ENCODE data around the gene PTPN1. TPM values are rescaled to one million over a fixed set of nuclear protein-coding genes. Genes with fewer than 3 reads are reported as not detected.

Gene PTPN1
- total RNA-seq, 6 experiments from 2014 or later: 37.8 to 46.5 (median 45.2) TPM

- DNase-seq: no peak
- peaks cover 6% of the 10 kb centered on the region; the same call in 1 of the 2 replicates for H3K27me3 Mint-ChIP-seq (ENCODE audit: insufficient read depth)
- no peak for TF ChIP-seq CTCF (IDR thresholded peaks at IDR 0.05)
- H3K27ac Mint-ChIP-seq: no peak overlapping the region
- no peaks in the 10 kb centered on the region for H3K4me1 Mint-ChIP-seq (ENCODE audit: low read depth)
- H3K36me3 Mint-ChIP-seq (ENCODE audit: low read depth): no peaks in the 10 kb centered on the region
- H3K9me3 Mint-ChIP-seq: no peaks in the 10 kb centered on the region
- no peak overlapping the region for H3K4me3 Mint-ChIP-seq
These were observed 98.5 kb downstream of the PTPN1 start for GRCh38 chr20:50608750-50609104.

- no peaks in the 10 kb centered on the region for H3K4me1 Mint-ChIP-seq (ENCODE audit: low read depth)
- DNase-seq: no peak
These were observed 99.3 kb downstream of the PTPN1 start for GRCh38 chr20:50609438-50609989.

DNA sequence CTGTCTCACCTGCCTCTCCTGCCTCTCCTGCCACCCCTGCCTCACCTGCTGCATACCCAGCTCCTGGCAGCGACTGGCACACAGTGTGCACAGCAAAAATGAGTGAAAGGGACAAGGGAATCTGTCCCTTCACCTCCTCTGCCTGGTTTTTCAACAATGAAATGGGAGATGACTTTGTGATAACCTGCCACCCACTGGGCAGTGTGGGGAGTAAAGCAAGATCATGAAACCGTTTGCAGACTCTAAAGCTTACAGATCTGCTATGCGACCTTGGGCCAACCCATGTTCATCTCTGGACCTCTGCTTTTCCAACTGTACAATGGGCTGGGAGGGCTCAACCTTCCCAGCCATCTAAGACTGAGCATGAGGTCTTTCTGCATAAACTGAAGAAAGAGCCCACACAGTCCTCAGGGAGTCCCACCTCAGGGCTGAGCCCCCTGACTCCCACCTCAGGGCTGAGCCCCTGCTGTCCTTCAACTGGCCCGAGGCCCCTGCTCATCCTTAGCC is 100.1 kb downstream of the PTPN1 start:
- Mint-ChIP-seq H3K27ac (no peak overlapping the region), H3K4me1 (ENCODE audit: low read depth) (no peaks in the 10 kb centered on the region), H3K27me3 (ENCODE audit: insufficient read depth) (peaks cover 9% of the 10 kb centered on the region), H3K4me3 (no peak overlapping the region), H3K36me3 (ENCODE audit: low read depth) (no peaks in the 10 kb centered on the region), H3K9me3 (no peaks in the 10 kb centered on the region)
- no peak for DNase-seq
- peak; percentile 32; the same call in 1 of the 2 replicates for TF ChIP-seq CTCF (IDR thresholded peaks at IDR 0.05)

More at GRCh38 chr20:50609438-50609989, 99.3 kb downstream of the PTPN1 start:
- Mint-ChIP-seq H3K9me3 (no peaks in the 10 kb centered on the region), H3K27ac (no peak overlapping the region), H3K27me3 (ENCODE audit: insufficient read depth) (peaks cover 6% of the 10 kb centered on the region; the same call in 1 of the 2 replicates), H3K36me3 (ENCODE audit: low read depth) (no peaks in the 10 kb centered on the region), H3K4me3 (no peak overlapping the region)
- no peak for TF ChIP-seq CTCF (IDR thresholded peaks at IDR 0.05)

DNA sequence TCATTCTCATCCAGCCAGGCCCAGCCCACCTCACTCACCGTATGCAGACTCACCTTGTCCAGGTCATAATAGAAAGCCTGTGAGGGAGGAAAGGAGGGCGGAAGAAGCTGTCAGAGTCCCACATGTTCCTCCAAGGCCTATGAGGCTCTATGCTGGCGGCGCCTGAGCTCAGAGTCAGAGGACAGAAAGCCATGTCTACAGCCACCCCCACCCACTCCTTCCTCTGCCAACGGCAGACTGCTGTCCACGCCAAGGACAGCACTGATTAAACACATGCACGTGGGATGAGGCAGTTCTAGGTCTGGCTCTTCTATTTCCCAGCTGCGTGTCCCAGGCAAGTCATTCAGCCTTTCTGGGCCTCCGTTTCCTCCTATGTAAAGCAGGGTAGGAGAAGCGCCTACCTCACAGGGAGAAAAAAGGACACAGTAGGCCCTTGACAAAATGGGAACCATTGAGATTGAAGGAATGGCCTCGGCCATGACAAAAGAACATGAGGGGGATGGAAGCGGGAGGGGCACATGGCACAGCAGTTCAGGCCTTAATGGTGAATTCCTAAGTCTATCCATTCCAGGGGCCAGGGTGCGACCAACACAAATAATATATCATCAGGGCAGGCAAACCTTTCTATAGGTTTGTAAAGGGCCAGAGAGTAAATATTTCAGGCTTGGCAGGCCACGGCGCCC is 101.1 kb downstream of the PTPN1 start:
- Mint-ChIP-seq H3K27ac (no peak overlapping the region), H3K4me3 (no peak overlapping the region), H3K27me3 (ENCODE audit: insufficient read depth) (peaks cover 9% of the 10 kb centered on the region), H3K9me3 (no peaks in the 10 kb centered on the region), H3K4me1 (ENCODE audit: low read depth) (no peaks in the 10 kb centered on the region; the same call in 1 of the 2 replicates), H3K36me3 (ENCODE audit: low read depth) (no peaks in the 10 kb centered on the region)
- DNase-seq: no peak
- no peak for TF ChIP-seq CTCF (IDR thresholded peaks at IDR 0.05)

- Mint-ChIP-seq H3K4me3 (no peak overlapping the region), H3K27me3 (ENCODE audit: insufficient read depth) (peaks cover 4% of the 10 kb centered on the region), H3K27ac (no peak overlapping the region), H3K4me1 (ENCODE audit: low read depth) (no peaks in the 10 kb centered on the region; the same call in 1 of the 2 replicates), H3K36me3 (ENCODE audit: low read depth) (no peaks in the 10 kb centered on the region), H3K9me3 (no peaks in the 10 kb centered on the region)
- DNase-seq: no peak
- no peak for TF ChIP-seq CTCF (IDR thresholded peaks at IDR 0.05)
These were observed 103.4 kb downstream of the PTPN1 start for GRCh38 chr20:50613438-50614169.

Measured in HFFc6 (cell line).